Measurements from ENCODE around the gene RPRD1A. TPM values are rescaled to one million over a fixed set of nuclear protein-coding genes. Genes with fewer than 3 reads are reported as not detected.

Gene RPRD1A
- total and polyA plus RNA-seq, 9 of the 15 experiments (the other 6 are each of a cell fraction or from before 2014, with no cell fraction given) = 30.2 to 142 (median 66.0) TPM

DNA sequence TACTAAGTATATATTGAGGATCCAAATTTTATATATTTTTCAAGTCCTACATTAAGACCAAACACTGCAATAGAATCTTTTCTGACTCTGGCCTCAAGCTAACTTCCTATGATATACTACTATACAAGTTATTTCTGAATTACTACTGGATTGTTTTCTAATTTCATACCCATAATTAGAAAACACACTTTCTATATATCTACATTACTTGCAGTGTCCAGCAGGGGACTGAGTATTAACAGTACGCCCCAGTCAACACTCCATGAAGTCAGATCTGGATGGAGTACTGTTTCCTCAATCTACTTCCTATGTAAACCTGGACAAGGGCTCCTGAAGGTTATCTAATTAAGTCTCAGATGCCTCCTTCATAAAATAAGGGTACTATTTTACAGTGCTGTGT, 68.4 kb downstream of the RPRD1A start:
- H2AFZ ChIP-seq (ENCODE audit: low read depth, low read length) = no peak overlapping the region
- in situ Hi-C loops (cut with MboI) (no loop called here), intact Hi-C loops (cut with micrococcal nuclease) (no loop called here)
- TF ChIP-seq RAD21 (CRISPR knock-in tag; conservative IDR thresholded peaks at IDR 0.05 in 1 of 2, IDR thresholded peaks at IDR 0.05 in 1 of 2) = peak in 1 of 2 experiments; percentile 21; a peak in 2 of 4 replicates
- TF ChIP-seq, protein P1, sequence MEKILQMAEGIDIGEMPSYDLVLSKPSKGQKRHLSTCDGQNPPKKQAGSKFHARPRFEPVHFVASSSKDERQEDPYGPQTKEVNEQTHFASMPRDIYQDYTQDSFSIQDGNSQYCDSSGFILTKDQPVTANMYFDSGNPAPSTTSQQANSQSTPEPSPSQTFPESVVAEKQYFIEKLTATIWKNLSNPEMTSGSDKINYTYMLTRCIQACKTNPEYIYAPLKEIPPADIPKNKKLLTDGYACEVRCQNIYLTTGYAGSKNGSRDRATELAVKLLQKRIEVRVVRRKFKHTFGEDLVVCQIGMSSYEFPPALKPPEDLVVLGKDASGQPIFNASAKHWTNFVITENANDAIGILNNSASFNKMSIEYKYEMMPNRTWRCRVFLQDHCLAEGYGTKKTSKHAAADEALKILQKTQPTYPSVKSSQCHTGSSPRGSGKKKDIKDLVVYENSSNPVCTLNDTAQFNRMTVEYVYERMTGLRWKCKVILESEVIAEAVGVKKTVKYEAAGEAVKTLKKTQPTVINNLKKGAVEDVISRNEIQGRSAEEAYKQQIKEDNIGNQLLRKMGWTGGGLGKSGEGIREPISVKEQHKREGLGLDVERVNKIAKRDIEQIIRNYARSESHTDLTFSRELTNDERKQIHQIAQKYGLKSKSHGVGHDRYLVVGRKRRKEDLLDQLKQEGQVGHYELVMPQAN (IDR thresholded peaks at IDR 0.05; ENCODE audit: borderline replicate concordance) = no peak
- TF ChIP-seq, protein P2, sequence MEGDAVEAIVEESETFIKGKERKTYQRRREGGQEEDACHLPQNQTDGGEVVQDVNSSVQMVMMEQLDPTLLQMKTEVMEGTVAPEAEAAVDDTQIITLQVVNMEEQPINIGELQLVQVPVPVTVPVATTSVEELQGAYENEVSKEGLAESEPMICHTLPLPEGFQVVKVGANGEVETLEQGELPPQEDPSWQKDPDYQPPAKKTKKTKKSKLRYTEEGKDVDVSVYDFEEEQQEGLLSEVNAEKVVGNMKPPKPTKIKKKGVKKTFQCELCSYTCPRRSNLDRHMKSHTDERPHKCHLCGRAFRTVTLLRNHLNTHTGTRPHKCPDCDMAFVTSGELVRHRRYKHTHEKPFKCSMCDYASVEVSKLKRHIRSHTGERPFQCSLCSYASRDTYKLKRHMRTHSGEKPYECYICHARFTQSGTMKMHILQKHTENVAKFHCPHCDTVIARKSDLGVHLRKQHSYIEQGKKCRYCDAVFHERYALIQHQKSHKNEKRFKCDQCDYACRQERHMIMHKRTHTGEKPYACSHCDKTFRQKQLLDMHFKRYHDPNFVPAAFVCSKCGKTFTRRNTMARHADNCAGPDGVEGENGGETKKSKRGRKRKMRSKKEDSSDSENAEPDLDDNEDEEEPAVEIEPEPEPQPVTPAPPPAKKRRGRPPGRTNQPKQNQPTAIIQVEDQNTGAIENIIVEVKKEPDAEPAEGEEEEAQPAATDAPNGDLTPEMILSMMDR (IDR thresholded peaks at IDR 0.05 in 2 of 3, conservative IDR thresholded peaks at IDR 0.05 in 1 of 3; ENCODE audit: insufficient read depth in 2 of 3, low read depth in 1 of 3, low read length in 3 of 3) = peak; percentile 36 to 45 (median 39); a peak in 4 of 6 replicates
- no TSS peak for BruUV-seq (replicated peaks)
- H3K36me3 ChIP-seq (ENCODE audit: control insufficient read depth, insufficient read depth, low read length) = no peaks in the 10 kb centered on the region
- no peaks in the 10 kb centered on the region for H3K9me1 ChIP-seq (ENCODE audit: control insufficient read depth, insufficient read depth, low read length)
- H3K27me3 ChIP-seq (ENCODE audit: control insufficient read depth in 2 of 2, insufficient read depth in 2 of 2, low read length in 2 of 2) = no peaks in the 10 kb centered on the region
- no peaks in the 10 kb centered on the region for H4K20me1 ChIP-seq (replicated peaks; ENCODE audit: control insufficient read depth, insufficient read depth, low read length)
- DNase-seq (ENCODE audit: extremely low read depth in 1 of 4, low spot score in 3 of 4) (peak; percentile 23 to 43 (median 32)), FAIRE-seq (no peak), ATAC-seq (peak; percentile 83)
- WGBS (ENCODE audit: insufficient coverage, low coverage, missing lambda C conversion rate) = 14% methylated on average over 1 of the region's 1 CpG
- no peaks in the 10 kb centered on the region for H3K79me2 ChIP-seq (ENCODE audit: control insufficient read depth, insufficient read depth, low read length)
- no peak overlapping the region for H3K27ac ChIP-seq (ENCODE audit: extremely low read depth, low read depth, low read length)
- CTCF ChIA-PET (ENCODE audit: low intra/inter-chr PET ratio) = no interaction called here
- H3K4me1 ChIP-seq (replicated peaks in 1 of 2; ENCODE audit: control insufficient read depth in 2 of 2, insufficient read depth in 2 of 2, low read length in 2 of 2) = no peaks in the 10 kb centered on the region
- POLR2A ChIA-PET = no interaction called here
- H3K9me3 ChIP-seq (replicated peaks; ENCODE audit: control insufficient read depth, insufficient read depth, low read depth, low read length) = no peaks in the 10 kb centered on the region
- H3K9ac ChIP-seq (ENCODE audit: insufficient read depth in 1 of 2, low read depth in 2 of 2, low read length in 2 of 2) = no peak overlapping the region
- no peak overlapping the region for H3K4me2 ChIP-seq (ENCODE audit: insufficient read depth, low read length)
- H3K4me3 ChIP-seq = no peak overlapping the region
